HepG2 (cell line): ENCODE results near the gene RBBP8NL. TPM values are rescaled to one million over a fixed set of nuclear protein-coding genes. Genes with fewer than 3 reads are reported as not detected.
A peak's percentile ranks its signal among the peaks of the same experiment; 100 is the strongest.

Source experiments
- CBX2 ChIP-seq, 2 experiments: fragments of 200-600 bp in 1 of 2; sonication (generic); formaldehyde crosslinking in 1 of 2; IDR thresholded peaks; 2 replicates each; pipeline versions ENCODE4 v1.7.0 to v1.8.1; 2018 to 2022; ENCODE audit warnings: low read depth in 2 of 2, low read length in 1 of 2, mild to moderate bottlenecking in 1 of 2, missing genetic modification reagents in 1 of 2
- DMAP1 ChIP-seq: IDR thresholded peaks from 2 replicates; pipeline ENCODE4 v1.6.1; 2016
- EEA1 ChIP-seq: sonication (generic); formaldehyde crosslinking; IDR thresholded peaks from 2 replicates; pipeline ENCODE4 v1.5.1; 2020; ENCODE audit warnings: mild to moderate bottlenecking, missing genetic modification reagents, borderline replicate concordance
- HNRNPK ChIP-seq: fragments of 200-400 bp; formaldehyde crosslinking; IDR thresholded peaks from 2 replicates; pipeline ENCODE4 v1.6.1; 2018; ENCODE audit warnings: low read length, low read depth, moderate library complexity, mild to moderate bottlenecking; ENCODE audit not compliant: poor library complexity, severe bottlenecking
- MLLT10 ChIP-seq: sonication (generic); formaldehyde crosslinking; IDR thresholded peaks from 2 replicates; pipeline ENCODE4 v1.4.0; 2020; ENCODE audit warnings: missing genetic modification reagents
- SAFB2 ChIP-seq: sonication (generic); formaldehyde crosslinking; IDR thresholded peaks from 2 replicates; pipeline ENCODE4 v1.5.1; 2020; ENCODE audit warnings: missing genetic modification reagents, low read depth, mild to moderate bottlenecking, borderline replicate concordance
- TBX2 ChIP-seq: sonication (generic); formaldehyde crosslinking; IDR thresholded peaks from 2 replicates; pipeline ENCODE4 v1.5.0; 2020; ENCODE audit warnings: missing genetic modification reagents, mild to moderate bottlenecking, borderline replicate concordance
- ZNF501 ChIP-seq: sonication (generic); formaldehyde crosslinking; IDR thresholded peaks from 2 replicates; pipeline ENCODE4 v1.5.1; 2020; ENCODE audit warnings: mild to moderate bottlenecking, moderate library complexity, missing genetic modification reagents
- ZNF746 ChIP-seq: sonication (generic); formaldehyde crosslinking; IDR thresholded peaks from 2 replicates; pipeline ENCODE4 v1.8.0; 2022; ENCODE audit warnings: mild to moderate bottlenecking, missing genetic modification reagents
- polyA plus RNA-seq, 8 experiments: library from polyadenylated mRNA; depleted of rRNA in 3 of 8; stranded (reverse) in 7 of 8; unstranded in 1 of 8; fragments of >200 nt; fragmentation: Illumina TruSeq in 4 of 8; extraction: Trizol in 4 of 8; gene quantifications; 2 replicates each; pipeline versions ENCODE4 v1.2.1 to v1.2.3, GENCODE V29; 2011 to 2016; ENCODE audit warnings: low read depth in 4 of 8, missing spikeins in 1 of 8, mixed read lengths in 1 of 8; ENCODE audit not compliant: insufficient read depth in 1 of 8
- total RNA-seq, 5 experiments: library from RNA; depleted of rRNA; stranded (reverse); fragments of >200 nt; fragmentation: Illumina TruSeq; extraction: Trizol; gene quantifications; 2 replicates each; pipeline ENCODE4 v1.2.3, GENCODE V29; 2016; ENCODE audit warnings: low read depth in 1 of 5
- TF ChIP-seq, protein P1 (sequence below): sonication (generic); formaldehyde crosslinking; IDR thresholded peaks from 2 replicates; pipeline ENCODE4 v1.8.1; 2023; ENCODE audit warnings: mild to moderate bottlenecking, missing genetic modification reagents
- TF ChIP-seq, protein P2 (sequence below): sonication (generic); formaldehyde crosslinking; IDR thresholded peaks from 2 replicates; pipeline ENCODE4 v1.5.1; 2020; ENCODE audit warnings: mild to moderate bottlenecking, missing genetic modification reagents, moderate library complexity
- TF ChIP-seq, protein P3 (sequence below): sonication (generic); formaldehyde crosslinking; IDR thresholded peaks from 2 replicates; pipeline ENCODE4 v1.5.0; 2020; ENCODE audit warnings: mild to moderate bottlenecking, missing genetic modification reagents, moderate library complexity
- TF ChIP-seq, protein P4 (sequence below): sonication (generic); formaldehyde crosslinking; IDR thresholded peaks from 2 replicates; pipeline ENCODE4 v1.4.0; 2020; ENCODE audit warnings: missing genetic modification reagents

RBBP8NL gene
- total and polyA plus RNA-seq, 2 of the 13 experiments (the other 11 are each of a cell fraction or from before 2014, with no cell fraction given) = 0.69 to 0.86 TPM

DNA sequence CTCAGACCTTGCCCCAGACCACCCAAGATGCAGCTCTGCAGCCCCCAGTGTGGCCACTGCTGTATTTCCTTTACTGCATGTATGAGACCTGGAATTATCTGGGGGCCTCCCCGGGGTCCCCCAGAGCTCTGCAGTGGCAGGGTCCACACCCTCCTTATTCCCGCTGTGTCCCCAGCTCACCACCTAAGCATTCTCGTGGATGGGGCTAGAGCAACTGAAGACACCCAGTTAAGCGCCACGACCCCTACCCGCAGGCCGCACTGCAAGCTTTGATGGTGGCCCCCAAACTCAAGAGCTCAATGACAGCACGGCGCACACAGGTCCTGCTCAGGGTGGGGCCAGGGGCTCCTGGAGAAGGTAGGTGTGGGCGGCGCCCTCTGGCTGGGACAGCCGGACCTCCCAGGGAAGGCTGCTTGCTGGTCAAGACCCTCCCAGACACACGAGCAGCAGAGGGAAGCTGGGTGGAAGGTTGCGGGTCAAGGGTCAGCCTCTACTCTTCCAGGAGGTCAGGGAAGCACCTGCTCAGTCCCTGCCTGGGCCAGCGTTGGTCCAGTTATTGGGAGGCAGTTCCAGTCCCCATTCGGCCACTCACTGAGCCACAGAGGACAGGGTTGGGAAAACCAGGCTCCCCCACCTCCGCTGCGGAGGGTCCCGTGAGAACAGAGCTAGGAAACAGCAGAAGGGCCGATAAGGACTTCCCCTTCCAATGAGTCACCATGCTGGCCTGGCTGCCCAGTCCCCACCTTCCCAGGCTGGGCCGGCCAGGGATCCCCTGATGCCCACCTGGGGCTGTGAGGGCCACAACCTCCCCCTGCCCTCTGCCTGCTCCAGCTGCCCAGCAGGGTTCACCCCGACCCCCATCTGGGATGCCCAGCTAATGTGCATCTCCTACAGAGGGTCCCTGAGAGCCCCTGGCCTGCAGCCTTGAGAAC lies 63.2 kb downstream of the RBBP8NL start (continued):
- no peak for TF ChIP-seq ZNF746
- no peak for TF ChIP-seq HNRNPK
- TF ChIP-seq MLLT10 (CRISPR knock-in tag) = no peak
- TF ChIP-seq, protein P1, sequence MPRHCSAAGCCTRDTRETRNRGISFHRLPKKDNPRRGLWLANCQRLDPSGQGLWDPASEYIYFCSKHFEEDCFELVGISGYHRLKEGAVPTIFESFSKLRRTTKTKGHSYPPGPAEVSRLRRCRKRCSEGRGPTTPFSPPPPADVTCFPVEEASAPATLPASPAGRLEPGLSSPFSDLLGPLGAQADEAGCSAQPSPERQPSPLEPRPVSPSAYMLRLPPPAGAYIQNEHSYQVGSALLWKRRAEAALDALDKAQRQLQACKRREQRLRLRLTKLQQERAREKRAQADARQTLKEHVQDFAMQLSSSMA (CRISPR knock-in tag) = no peak; the same call in 1 of the 2 replicates
- TF ChIP-seq CBX2 (IDR thresholded peaks at IDR 0.05; ENCODE audit: low read depth, low read length) = no peak
- TF ChIP-seq CBX2 (CRISPR knock-in tag; IDR thresholded peaks at IDR 0.05; ENCODE audit: low read depth) = no peak
- TF ChIP-seq, protein P2, sequence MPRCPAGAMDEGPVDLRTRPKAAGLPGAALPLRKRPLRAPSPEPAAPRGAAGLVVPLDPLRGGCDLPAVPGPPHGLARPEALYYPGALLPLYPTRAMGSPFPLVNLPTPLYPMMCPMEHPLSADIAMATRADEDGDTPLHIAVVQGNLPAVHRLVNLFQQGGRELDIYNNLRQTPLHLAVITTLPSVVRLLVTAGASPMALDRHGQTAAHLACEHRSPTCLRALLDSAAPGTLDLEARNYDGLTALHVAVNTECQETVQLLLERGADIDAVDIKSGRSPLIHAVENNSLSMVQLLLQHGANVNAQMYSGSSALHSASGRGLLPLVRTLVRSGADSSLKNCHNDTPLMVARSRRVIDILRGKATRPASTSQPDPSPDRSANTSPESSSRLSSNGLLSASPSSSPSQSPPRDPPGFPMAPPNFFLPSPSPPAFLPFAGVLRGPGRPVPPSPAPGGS (CRISPR knock-in tag) = peak; percentile 32; the same call in 1 of the 2 replicates
- TF ChIP-seq DMAP1 (CRISPR knock-in tag) = no peak
- no peak for TF ChIP-seq EEA1 (CRISPR knock-in tag)
- TF ChIP-seq, protein P3, sequence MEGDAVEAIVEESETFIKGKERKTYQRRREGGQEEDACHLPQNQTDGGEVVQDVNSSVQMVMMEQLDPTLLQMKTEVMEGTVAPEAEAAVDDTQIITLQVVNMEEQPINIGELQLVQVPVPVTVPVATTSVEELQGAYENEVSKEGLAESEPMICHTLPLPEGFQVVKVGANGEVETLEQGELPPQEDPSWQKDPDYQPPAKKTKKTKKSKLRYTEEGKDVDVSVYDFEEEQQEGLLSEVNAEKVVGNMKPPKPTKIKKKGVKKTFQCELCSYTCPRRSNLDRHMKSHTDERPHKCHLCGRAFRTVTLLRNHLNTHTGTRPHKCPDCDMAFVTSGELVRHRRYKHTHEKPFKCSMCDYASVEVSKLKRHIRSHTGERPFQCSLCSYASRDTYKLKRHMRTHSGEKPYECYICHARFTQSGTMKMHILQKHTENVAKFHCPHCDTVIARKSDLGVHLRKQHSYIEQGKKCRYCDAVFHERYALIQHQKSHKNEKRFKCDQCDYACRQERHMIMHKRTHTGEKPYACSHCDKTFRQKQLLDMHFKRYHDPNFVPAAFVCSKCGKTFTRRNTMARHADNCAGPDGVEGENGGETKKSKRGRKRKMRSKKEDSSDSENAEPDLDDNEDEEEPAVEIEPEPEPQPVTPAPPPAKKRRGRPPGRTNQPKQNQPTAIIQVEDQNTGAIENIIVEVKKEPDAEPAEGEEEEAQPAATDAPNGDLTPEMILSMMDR (CRISPR knock-in tag) = peak; percentile 58
- TF ChIP-seq, protein P4, sequence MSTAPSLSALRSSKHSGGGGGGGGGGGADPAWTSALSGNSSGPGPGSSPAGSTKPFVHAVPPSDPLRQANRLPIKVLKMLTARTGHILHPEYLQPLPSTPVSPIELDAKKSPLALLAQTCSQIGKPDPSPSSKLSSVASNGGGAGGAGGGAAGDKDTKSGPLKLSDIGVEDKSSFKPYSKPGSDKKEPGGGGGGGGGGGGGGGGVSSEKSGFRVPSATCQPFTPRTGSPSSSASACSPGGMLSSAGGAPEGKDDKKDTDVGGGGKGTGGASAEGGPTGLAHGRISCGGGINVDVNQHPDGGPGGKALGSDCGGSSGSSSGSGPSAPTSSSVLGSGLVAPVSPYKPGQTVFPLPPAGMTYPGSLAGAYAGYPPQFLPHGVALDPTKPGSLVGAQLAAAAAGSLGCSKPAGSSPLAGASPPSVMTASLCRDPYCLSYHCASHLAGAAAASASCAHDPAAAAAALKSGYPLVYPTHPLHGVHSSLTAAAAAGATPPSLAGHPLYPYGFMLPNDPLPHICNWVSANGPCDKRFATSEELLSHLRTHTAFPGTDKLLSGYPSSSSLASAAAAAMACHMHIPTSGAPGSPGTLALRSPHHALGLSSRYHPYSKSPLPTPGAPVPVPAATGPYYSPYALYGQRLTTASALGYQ (CRISPR knock-in tag) = no peak
- TF ChIP-seq SAFB2 (CRISPR knock-in tag) = no peak; the same call in 1 of the 2 replicates
- TF ChIP-seq TBX2 (CRISPR knock-in tag) = peak; percentile 34; the same call in 1 of the 2 replicates
- TF ChIP-seq ZNF501 = no peak
